Endothelial cell of umbilical vein (primary cell): ENCODE results near the gene DNMT1. TPM values are rescaled to one million over a fixed set of nuclear protein-coding genes. Genes with fewer than 3 reads are reported as not detected.

Experiments
- BruUV-seq: library from RNA; stranded (reverse); fragments of 400-500 nt; replicated peaks from 2 replicates; lab custom pipeline; 2021; lab: Mats Ljungman, UMichigan
- CTCF ChIA-PET: fragments of 300-600, 350-600 bp; sonication (Branson Sonifier 250); formaldehyde crosslinking; loops from one replicate; lab custom pipeline; 2021; ENCODE audit warnings: antibody characterized with exemption, inconsistent platforms; lab: Charles Lee
- POLR2A ChIA-PET: fragments of 300-600, 350-600 bp; sonication (Branson Sonifier 250); formaldehyde crosslinking; loops from one replicate; lab custom pipeline; 2021; ENCODE audit warnings: antibody characterized with exemption, inconsistent platforms; lab: Charles Lee
- DNase-seq: peaks from one replicate; pipeline ENCODE4 v3.0.0-alpha.2; 2011; ENCODE audit warnings: low read depth, low spot score
- FAIRE-seq: peaks from 2 replicates; lab custom pipeline; 2011; peaks lifted over from hg19 to GRCh38; lab: Jason Lieb, UNC
- H2AFZ ChIP-seq: 2 replicates; pipeline ENCODE4 v1.6.0; 2012; ENCODE audit warnings: low read depth, low read length, control low read depth, inconsistent platforms
- H3K27ac ChIP-seq: 2 replicates; pipeline ENCODE4 v1.5.1; 2011; ENCODE audit warnings: low read depth, mild to moderate bottlenecking, control low read depth, low read length, moderate library complexity; ENCODE audit not compliant: insufficient read depth
- H3K27me3 ChIP-seq, 2 experiments: 2 replicates each; pipeline versions ENCODE4 v1.6.0 to v1.6.1; 2011; ENCODE audit warnings: low read length in 2 of 2, mixed read lengths in 1 of 2; ENCODE audit not compliant: control insufficient read depth in 2 of 2, insufficient read depth in 2 of 2
- H3K36me3 ChIP-seq, 2 experiments: 2 replicates in 1 of 2; 3 replicates in 1 of 2; pipeline ENCODE4 v1.5.1; 2011; ENCODE audit warnings: low read length in 2 of 2, mild to moderate bottlenecking in 1 of 2, moderate library complexity in 1 of 2; ENCODE audit not compliant: control insufficient read depth in 2 of 2, insufficient read depth in 2 of 2; ENCODE audit errors: extremely low read depth in 1 of 2
- H3K4me1 ChIP-seq: 3 replicates; pipeline ENCODE4 v1.5.1; 2011; ENCODE audit warnings: mild to moderate bottlenecking, low read length; ENCODE audit not compliant: control insufficient read depth, insufficient read depth; ENCODE audit errors: extremely low read depth
- H3K4me2 ChIP-seq: 2 replicates; pipeline ENCODE4 v1.6.1; 2011; ENCODE audit warnings: low read length, control low read depth, mixed read lengths; ENCODE audit not compliant: insufficient read depth
- H3K4me3 ChIP-seq, 3 experiments: fragments of 200-600 bp in 1 of 3; sonication (generic), shearing (Covaris generic) in 1 of 3; replicated peaks in 1 of 3; 2 replicates each; pipeline ENCODE4 v1.5.1; 2011 to 2016; ENCODE audit warnings: control low read depth in 3 of 3, low read length in 3 of 3, mild to moderate bottlenecking in 2 of 3, inconsistent platforms in 1 of 3, low read depth in 1 of 3, moderate library complexity in 1 of 3; ENCODE audit not compliant: insufficient read depth in 1 of 3
- H3K79me2 ChIP-seq: 2 replicates; pipeline ENCODE4 v1.6.0; 2012; ENCODE audit warnings: low read length, inconsistent platforms; ENCODE audit not compliant: control insufficient read depth, insufficient read depth
- H3K9ac ChIP-seq: replicated peaks from 2 replicates; pipeline ENCODE3; 2011; ENCODE audit warnings: low read length, control low read depth; ENCODE audit not compliant: insufficient read depth; ENCODE audit errors: extremely low read depth
- H3K9me1 ChIP-seq: replicated peaks from 3 replicates; pipeline ENCODE4 v1.6.0; 2011; ENCODE audit warnings: mild to moderate bottlenecking, low read length; ENCODE audit not compliant: control insufficient read depth, insufficient read depth; ENCODE audit errors: extremely low read depth
- H3K9me3 ChIP-seq: replicated peaks from 2 replicates; pipeline ENCODE4 v1.5.1; 2012; ENCODE audit warnings: low read length, inconsistent platforms; ENCODE audit not compliant: control insufficient read depth, insufficient read depth
- H4K20me1 ChIP-seq: replicated peaks from 2 replicates; pipeline ENCODE3; 2011; ENCODE audit warnings: mild to moderate bottlenecking, low read length; ENCODE audit not compliant: control insufficient read depth, insufficient read depth; ENCODE audit errors: extremely low read depth
- CTCF ChIP-seq, 2 donors: IDR thresholded peaks; 1 replicate in 1 of 2; 2 replicates in 1 of 2; pipeline ENCODE4 v1.5.1; 2011; ENCODE audit warnings: low read length in 2 of 2, mild to moderate bottlenecking in 2 of 2, moderate library complexity in 2 of 2, control low read depth in 1 of 2, inconsistent platforms in 1 of 2, low read depth in 1 of 2; ENCODE audit not compliant: insufficient read depth in 1 of 2; ENCODE audit errors: extremely low read depth in 1 of 2
- EZH2 ChIP-seq: IDR thresholded peaks from 2 replicates; pipeline ENCODE4 v1.6.1; 2012; ENCODE audit warnings: borderline replicate concordance, low read depth, mild to moderate bottlenecking, moderate library complexity, low read length, inconsistent platforms; ENCODE audit not compliant: severe bottlenecking
- FOS ChIP-seq: IDR thresholded peaks from 2 replicates; pipeline ENCODE4 v1.6.1; 2011; ENCODE audit warnings: mild to moderate bottlenecking, low read length, moderate library complexity, borderline replicate concordance; ENCODE audit not compliant: insufficient read depth
- GATA2 ChIP-seq: IDR thresholded peaks from 2 replicates; pipeline ENCODE4 v1.7.0; 2011; ENCODE audit warnings: low read depth, mild to moderate bottlenecking, moderate library complexity, mixed read lengths, low read length; ENCODE audit not compliant: insufficient read length, insufficient read depth
- JUN ChIP-seq: IDR thresholded peaks from 2 replicates; pipeline ENCODE4 v1.6.1; 2011; ENCODE audit warnings: borderline replicate concordance, low read depth; ENCODE audit not compliant: insufficient read length, insufficient read depth
- MAX ChIP-seq: IDR thresholded peaks from 2 replicates; pipeline ENCODE4 v1.6.1; 2011; ENCODE audit not compliant: insufficient read depth, insufficient read length
- MYC ChIP-seq: IDR thresholded peaks from one replicate; pipeline ENCODE4 v1.6.1; 2011; ENCODE audit warnings: mild to moderate bottlenecking, low read depth, low read length
- POLR2A ChIP-seq: IDR thresholded peaks from 2 replicates; pipeline ENCODE4 v1.6.1; 2012; ENCODE audit warnings: low read depth, mild to moderate bottlenecking, control low read depth, low read length
- POLR2AphosphoS5 ChIP-seq: IDR thresholded peaks from 2 replicates; pipeline ENCODE4 v1.6.1; 2012; ENCODE audit warnings: low read depth, mild to moderate bottlenecking, control low read depth, low read length, moderate library complexity; ENCODE audit not compliant: insufficient read depth
- dilution Hi-C: fragments of 300-500 bp; cut with MboI; formaldehyde crosslinking; loops from one replicate; pipeline ENCODE4 v1.15.0; 2019; ENCODE audit warnings: low sequenced_read_pairs; ENCODE audit not compliant: extremely low pct_ligation_motif_present
- intact Hi-C: fragments of 100-400 bp; cut with micrococcal nuclease; formaldehyde crosslinking; loops from one replicate; pipeline ENCODE4 v1.10.0; 2022
- polyA plus RNA-seq, 4 experiments: library from polyadenylated mRNA; depleted of rRNA in 3 of 4; stranded (reverse) in 3 of 4; unstranded in 1 of 4; fragments of >200 nt; gene quantifications; 2 replicates each; pipeline versions ENCODE4 v1.2.1 to v1.2.3, GENCODE V29; 2011 to 2012; ENCODE audit warnings: missing spikeins in 1 of 4
- total RNA-seq: library from RNA; stranded (reverse); gene quantifications from 2 replicates; pipeline ENCODE4 v1.2.3, GENCODE V29; 2021

Gene DNMT1
- total and polyA plus RNA-seq, 2 donors (not counting 3 experiments of a cell fraction or from before 2014, with no cell fraction given) = 53.4 to 165 TPM

- no TSS peak for BruUV-seq
- Histone ChIP-seq H3K9ac (no peak overlapping the region), H4K20me1 (no peaks in the 10 kb centered on the region), H2AFZ (no peak overlapping the region), H3K9me1 (no peaks in the 10 kb centered on the region), H3K79me2 (no peaks in the 10 kb centered on the region), H3K36me3 (no peaks in the 10 kb centered on the region), H3K4me2 (no peak overlapping the region), H3K4me3 (no peak overlapping the region), H3K9me3 (no peaks in the 10 kb centered on the region), H3K27ac (no peak overlapping the region), H3K27me3 (no peaks in the 10 kb centered on the region), H3K4me1 (peaks cover 9% of the 10 kb centered on the region)
- TF ChIP-seq MAX (no peak), FOS (no peak), POLR2AphosphoS5 (no peak), JUN (no peak)
- intact Hi-C loops (no loop called here), dilution Hi-C loops (no loop called here)
- ChIA-PET POLR2A (no interaction called here), CTCF (interaction anchor here (1.0 to 1.6 kb wide), 3 partner anchors 9 to 18 kb away, joined by 4 to 10 read pairs (median 6); no protein-coding TSS in a partner anchor)
- FAIRE-seq (no peak), DNase-seq (no peak)
Observed at GRCh38 chr19:10238172-10238783, 43.5 kb upstream of the DNMT1 start.

GRCh38 chr19:10237702-10238101, 42.9 kb upstream of the DNMT1 start:
- dilution Hi-C loops (no loop called here), intact Hi-C loops (no loop called here)
- POLR2A ChIA-PET = no interaction called here
- no peaks in the 10 kb centered on the region for H3K9me3 ChIP-seq
- H3K4me1 ChIP-seq = peaks cover 9% of the 10 kb centered on the region
- H3K4me2 ChIP-seq = no peak overlapping the region
- no peak overlapping the region for H3K9ac ChIP-seq
- no peak overlapping the region for H2AFZ ChIP-seq
- no peaks in the 10 kb centered on the region for H3K9me1 ChIP-seq
- H3K27me3 ChIP-seq = no peaks in the 10 kb centered on the region
- no peak overlapping the region for H3K27ac ChIP-seq
- DNase-seq (no peak), FAIRE-seq (no peak)
- no peaks in the 10 kb centered on the region for H4K20me1 ChIP-seq
- BruUV-seq = no TSS peak
- TF ChIP-seq FOS = no peak
- no peak for TF ChIP-seq JUN
- TF ChIP-seq POLR2A = no peak
- TF ChIP-seq EZH2 = no peak
- TF ChIP-seq MAX = no peak
- TF ChIP-seq MYC = no peak
- no peak for TF ChIP-seq POLR2AphosphoS5
- TF ChIP-seq CTCF (IDR thresholded peaks at IDR 0.05; ENCODE audit: extremely low read depth in 1 of 2, insufficient read depth in 1 of 2, low read depth in 1 of 2, low read length in 2 of 2) = no peak
- no peak for TF ChIP-seq GATA2
- CTCF ChIA-PET = interaction anchor here (1.4 to 1.6 kb wide), 2 partner anchors 9 to 12 kb away, joined by 6 to 10 read pairs; no protein-coding TSS in a partner anchor
- no peaks in the 10 kb centered on the region for H3K36me3 ChIP-seq
- H3K4me3 ChIP-seq = no peak overlapping the region
- no peaks in the 10 kb centered on the region for H3K79me2 ChIP-seq
